Measurements from ENCODE around the gene ST3GAL4.

DNA sequence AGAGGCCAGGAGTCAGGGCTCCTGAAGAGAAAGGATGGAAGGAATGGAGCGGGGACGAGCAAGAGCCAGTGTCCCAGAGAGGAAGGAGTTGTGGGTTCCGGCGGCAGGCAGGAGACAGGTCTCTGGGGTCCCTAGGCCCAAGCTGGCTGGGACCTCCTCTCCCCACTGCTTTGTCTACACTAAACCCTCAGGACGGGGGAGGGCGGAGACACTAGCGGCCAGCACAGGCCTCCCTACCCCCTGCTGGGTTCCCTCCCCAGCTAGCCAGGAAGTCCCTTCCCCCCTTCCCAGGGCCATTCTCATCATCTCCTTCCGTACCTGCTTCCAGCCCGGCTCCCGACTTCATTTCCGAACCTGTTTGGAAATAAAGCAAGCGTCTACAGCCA lies 79.5 kb downstream of the ST3GAL4 start:
- TF ChIP-seq POLR2A (IDR thresholded peaks at IDR 0.05; ENCODE audit: low read depth, low read length) = no peak
- no peak for TF ChIP-seq POLR2AphosphoS5 (IDR thresholded peaks at IDR 0.05; ENCODE audit: low read depth, low read length)
- no peak for TF ChIP-seq TAF1 (IDR thresholded peaks at IDR 0.05; ENCODE audit: borderline replicate concordance, low read depth, low read length)

Data from GM12892 (cell line).